Kidney (tissue), 14 donors: ENCODE measurements around the gene NEAT1. TPM values are rescaled to one million over a fixed set of nuclear protein-coding genes. Genes with fewer than 3 reads are reported as not detected.
"Not testable (repeated sequence)": the region's sequence is repeated elsewhere in the genome, so short reads cannot be mapped to it uniquely, and the experiment has no call there.

ENCODE experiments used
- DNase-seq, 5 donors: peaks; one replicate each; pipeline ENCODE4 v3.0.0-alpha.2; 2013 to 2020
- FAIRE-seq: peaks from 2 replicates; lab custom pipeline; 2012; peaks lifted over from hg19 to GRCh38; lab: Jason Lieb, UNC
- H3K27ac ChIP-seq, 2 donors: one replicate each; pipeline ENCODE4 v1.7.0; 2013; ENCODE audit warnings: low read depth in 2 of 2, low read length in 2 of 2, inconsistent platforms in 1 of 2
- H3K27me3 ChIP-seq: one replicate; pipeline ENCODE4 v1.7.1; 2013; ENCODE audit warnings: low read length, inconsistent platforms; ENCODE audit not compliant: control insufficient read depth, insufficient read depth
- H3K36me3 ChIP-seq, 3 donors: one replicate each; pipeline versions ENCODE4 v1.7.0 to v1.7.1; 2013; ENCODE audit warnings: low read length in 3 of 3, control low read depth in 1 of 3, inconsistent platforms in 1 of 3; ENCODE audit not compliant: insufficient read depth in 3 of 3, control insufficient read depth in 2 of 3
- H3K4me1 ChIP-seq, 3 donors: one replicate each; pipeline versions ENCODE4 v1.7.0 to v1.7.1; 2013; ENCODE audit warnings: low read length in 3 of 3, inconsistent platforms in 1 of 3, low read depth in 1 of 3; ENCODE audit not compliant: control insufficient read depth in 2 of 3, insufficient read depth in 2 of 3
- H3K4me3 ChIP-seq, 3 donors: one replicate each; pipeline versions ENCODE4 v1.7.0 to v1.8.1; 2013; ENCODE audit warnings: low read length in 3 of 3, control low read depth in 1 of 3, inconsistent platforms in 1 of 3
- H3K9ac ChIP-seq, 3 donors: one replicate each; pipeline versions ENCODE4 v1.7.0 to v1.7.1; 2013; ENCODE audit warnings: low read length in 3 of 3, control low read depth in 1 of 3, inconsistent platforms in 1 of 3
- H3K9me3 ChIP-seq, 3 donors: one replicate each; pipeline versions ENCODE4 v1.7.0 to v1.7.1; 2013; ENCODE audit warnings: low read length in 3 of 3, control low read depth in 1 of 3, inconsistent platforms in 1 of 3; ENCODE audit not compliant: control insufficient read depth in 2 of 3, insufficient read depth in 1 of 3
- intact Hi-C: fragments of 100-400 bp; cut with DNase I; formaldehyde crosslinking; loops from one replicate; pipeline ENCODE4 v1.11.1; 2022
- polyA plus RNA-seq: library from polyadenylated mRNA; stranded (reverse); fragments of 350-450 nt; fragmentation: Illumina TruSeq; extraction: RNeasy Lipid Tissue Mini Kit (QIAGEN cat#74804); gene quantifications from one replicate; pipeline ENCODE4 v1.2.3, GENCODE V29; 2014; ENCODE audit warnings: low read depth, low replicate concordance; ENCODE audit not compliant: insufficient read depth
- total RNA-seq: library from RNA; stranded (reverse); fragmentation: NEBNext Ultra II Directional; extraction: Animal tissue kit (Norgen Biotek cat#: 25700); gene quantifications from one replicate; pipeline ENCODE4 v1.2.1, GENCODE V29; 2021
- TF ChIP-seq, protein P1 (sequence below): IDR thresholded peaks from 3 replicates; pipeline ENCODE4 v1.5.1; 2012; ENCODE audit warnings: mild to moderate bottlenecking, moderate library complexity, borderline replicate concordance; ENCODE audit not compliant: insufficient read depth; ENCODE audit errors: extremely low read depth
- donor health status: control.
- donor health status: control.
- donor health status: control.
- donor health status: control.
- donor health status: control.
- donor health status: DM: yes; HTN: yes; CAD: no.
- donor health status: Normal renal cell carcinoma (clear cell type).

Gene NEAT1
- total and polyA plus RNA-seq, 2 donors from 2014 or later: 595 to 1,006 TPM

DNA sequence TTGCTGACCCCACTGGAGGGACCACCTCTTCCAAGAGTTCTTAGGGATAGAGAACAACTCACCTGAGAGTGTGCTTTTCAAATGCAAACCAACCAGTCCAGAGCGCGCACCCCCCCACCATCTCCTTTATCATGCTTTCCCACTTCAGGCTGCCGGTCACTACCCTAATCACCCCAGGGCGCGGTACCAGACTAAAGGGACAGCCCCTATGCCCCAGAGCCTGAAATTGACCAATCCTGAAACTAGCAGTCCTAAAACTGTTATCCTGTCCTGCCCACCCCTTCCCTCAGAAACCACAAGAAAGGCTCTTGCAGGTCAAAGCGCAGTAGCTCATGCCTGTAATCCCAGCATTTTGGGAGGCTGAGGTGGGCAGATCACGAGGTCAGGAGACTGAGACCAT lies 37.0 kb downstream of the NEAT1 start:
- TF ChIP-seq, protein P1, sequence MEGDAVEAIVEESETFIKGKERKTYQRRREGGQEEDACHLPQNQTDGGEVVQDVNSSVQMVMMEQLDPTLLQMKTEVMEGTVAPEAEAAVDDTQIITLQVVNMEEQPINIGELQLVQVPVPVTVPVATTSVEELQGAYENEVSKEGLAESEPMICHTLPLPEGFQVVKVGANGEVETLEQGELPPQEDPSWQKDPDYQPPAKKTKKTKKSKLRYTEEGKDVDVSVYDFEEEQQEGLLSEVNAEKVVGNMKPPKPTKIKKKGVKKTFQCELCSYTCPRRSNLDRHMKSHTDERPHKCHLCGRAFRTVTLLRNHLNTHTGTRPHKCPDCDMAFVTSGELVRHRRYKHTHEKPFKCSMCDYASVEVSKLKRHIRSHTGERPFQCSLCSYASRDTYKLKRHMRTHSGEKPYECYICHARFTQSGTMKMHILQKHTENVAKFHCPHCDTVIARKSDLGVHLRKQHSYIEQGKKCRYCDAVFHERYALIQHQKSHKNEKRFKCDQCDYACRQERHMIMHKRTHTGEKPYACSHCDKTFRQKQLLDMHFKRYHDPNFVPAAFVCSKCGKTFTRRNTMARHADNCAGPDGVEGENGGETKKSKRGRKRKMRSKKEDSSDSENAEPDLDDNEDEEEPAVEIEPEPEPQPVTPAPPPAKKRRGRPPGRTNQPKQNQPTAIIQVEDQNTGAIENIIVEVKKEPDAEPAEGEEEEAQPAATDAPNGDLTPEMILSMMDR: no peak
- peak in 1 of 5 donors; percentile 46 for DNase-seq
- H3K36me3 ChIP-seq: no peaks in the 10 kb centered on the region
- no peaks in the 10 kb centered on the region for H3K27me3 ChIP-seq
- H3K9me3 ChIP-seq: no peaks in the 10 kb centered on the region
- FAIRE-seq: no peak
- intact Hi-C loops: no loop called here
- H3K4me1 ChIP-seq: peaks cover 0 to 5% (median 4%) of the 10 kb centered on the region in 3 donors
- no peak overlapping the region for H3K27ac ChIP-seq
- no peak overlapping the region for H3K4me3 ChIP-seq
- no peak overlapping the region for H3K9ac ChIP-seq

DNA sequence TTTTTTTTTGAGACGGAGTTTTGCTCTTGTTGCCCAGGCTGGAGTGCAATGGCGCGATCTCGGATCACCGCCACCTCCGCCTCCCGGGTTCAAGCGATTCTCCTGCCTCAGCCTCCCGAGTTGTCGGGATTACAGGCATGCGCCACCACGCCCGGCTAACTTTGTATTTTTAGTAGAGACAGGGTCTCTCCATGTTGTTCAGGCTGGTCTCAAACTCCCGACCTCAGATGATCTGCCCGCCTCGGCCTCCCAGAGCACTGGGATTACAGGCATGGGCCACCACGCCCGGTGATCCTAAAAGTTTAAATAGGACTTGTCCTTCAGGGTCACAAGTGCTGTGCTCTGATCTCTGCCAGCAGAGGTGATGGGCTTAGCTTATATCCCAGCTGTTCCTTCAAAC lies 42.9 kb downstream of the NEAT1 start:
- DNase-seq: peak in 1 of 5 donors; percentile 53
- H3K9ac ChIP-seq, H3K4me1 ChIP-seq, FAIRE-seq, H3K4me3 ChIP-seq, H3K27me3 ChIP-seq, H3K9me3 ChIP-seq, intact Hi-C loops, H3K36me3 ChIP-seq: not testable (repeated sequence)
- peak overlapping the region in 1 of 2 donors; percentile 2 for H3K27ac ChIP-seq

DNA sequence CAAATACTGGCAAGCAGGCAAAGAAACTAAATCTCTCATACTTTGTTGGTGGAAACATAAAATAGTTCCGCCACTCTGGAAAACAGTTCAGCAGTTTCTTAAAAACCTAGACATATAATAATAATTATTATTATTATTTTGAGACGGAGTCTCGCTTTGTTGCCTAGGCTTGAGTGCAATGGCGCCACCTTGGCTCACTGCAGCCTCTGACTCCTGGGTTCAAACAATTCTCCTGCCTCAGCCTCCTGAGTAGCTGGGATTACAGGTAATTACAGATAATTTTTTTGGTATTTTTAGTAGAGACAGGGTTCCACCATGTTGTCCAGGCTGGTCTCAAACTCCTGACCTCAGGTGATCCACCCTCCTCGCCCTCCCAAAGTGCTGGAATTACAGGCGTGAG lies 44.7 kb downstream of the NEAT1 start:
- H3K27ac ChIP-seq, H3K36me3 ChIP-seq, H3K9ac ChIP-seq, intact Hi-C loops, FAIRE-seq, H3K27me3 ChIP-seq, H3K4me3 ChIP-seq, H3K9me3 ChIP-seq: not testable (repeated sequence)
- peaks cover 0 to 14% (median 12%) of the 10 kb centered on the region in 3 donors for H3K4me1 ChIP-seq
- peak in 1 of 5 donors; percentile 15 for DNase-seq

DNA sequence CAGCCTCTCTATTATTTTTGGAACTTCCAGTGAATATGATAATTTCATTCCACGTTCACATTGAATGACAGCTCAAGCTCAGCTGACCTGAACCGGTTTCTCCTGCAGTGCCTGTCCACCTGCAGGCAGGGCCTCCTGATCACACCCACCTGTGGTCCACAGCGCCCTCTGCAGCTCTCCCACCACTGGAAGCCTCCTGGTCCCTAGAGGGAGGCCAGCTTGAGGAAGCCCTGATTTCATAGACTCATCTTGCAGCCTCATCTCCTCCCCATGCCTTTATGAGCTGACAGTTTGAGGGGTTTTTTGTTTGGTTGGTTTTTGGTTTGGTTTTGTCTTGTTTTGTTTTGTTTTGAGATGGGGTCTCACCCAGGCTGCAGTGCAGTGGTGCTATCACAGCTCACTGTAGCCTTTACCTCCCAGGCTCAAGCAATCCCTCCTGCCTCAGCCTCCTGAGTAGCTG lies 46.3 kb downstream of the NEAT1 start:
- no peak overlapping the region for H3K9ac ChIP-seq
- intact Hi-C loops: no loop called here

More for the DNA sequence above, 46.3 kb downstream of the NEAT1 start:
- no peaks in the 10 kb centered on the region for H3K9me3 ChIP-seq
- peak overlapping the region in 1 of 2 donors; percentile 38 for H3K27ac ChIP-seq
- TF ChIP-seq, protein P1: peak; percentile 78
- FAIRE-seq: no peak
- no peaks in the 10 kb centered on the region for H3K27me3 ChIP-seq
- no peaks in the 10 kb centered on the region for H3K36me3 ChIP-seq
- H3K4me1 ChIP-seq: peaks cover 0 to 14% (median 12%) of the 10 kb centered on the region in 3 donors
- H3K4me3 ChIP-seq: no peak overlapping the region
- DNase-seq: peak; percentile 75 to 90 (median 78)
